HepG2 (cell line): Measurements from ENCODE around the gene TSEN54. TPM values are rescaled to one million over a fixed set of nuclear protein-coding genes. Genes with fewer than 3 reads are reported as not detected.

ENCODE experiments used
- AGO2 ChIP-seq: fragments of 200-400 bp; formaldehyde crosslinking; optimal IDR thresholded peaks from 2 replicates; pipeline ENCODE3; 2017; ENCODE audit warnings: mild to moderate bottlenecking, low read depth, low read length, moderate library complexity
- ATF5 ChIP-seq: sonication (generic); formaldehyde crosslinking; IDR thresholded peaks from 2 replicates; pipeline ENCODE4 v1.4.0; 2020; ENCODE audit warnings: mild to moderate bottlenecking, low read depth, missing genetic modification reagents
- EHMT2 ChIP-seq: fragments of 200-600 bp; sonication (generic); IDR thresholded peaks from 2 replicates; pipeline ENCODE4 v1.7.0; 2017; ENCODE audit warnings: antibody characterized with exemption, low read depth, low read length, borderline replicate concordance
- GMEB2 ChIP-seq: IDR thresholded peaks from 2 replicates; pipeline ENCODE4 v1.6.1; 2016; ENCODE audit warnings: missing biosample characterization, missing genetic modification reagents, low read depth
- HES4 ChIP-seq: sonication (generic); formaldehyde crosslinking; IDR thresholded peaks from 2 replicates; pipeline ENCODE4 v1.9.0; 2021; ENCODE audit warnings: mild to moderate bottlenecking, missing genetic modification reagents, borderline replicate concordance
- HNRNPLL ChIP-seq: fragments of 200-400 bp; formaldehyde crosslinking; IDR thresholded peaks from 2 replicates; pipeline ENCODE4 v1.6.1; 2017; ENCODE audit warnings: mild to moderate bottlenecking, low read depth, low read length; ENCODE audit not compliant: poor library complexity, severe bottlenecking
- HOXA9 ChIP-seq: sonication (generic); formaldehyde crosslinking; IDR thresholded peaks from 2 replicates; pipeline ENCODE4 v1.8.1; 2022; ENCODE audit warnings: missing genetic modification reagents, mild to moderate bottlenecking, moderate library complexity, borderline replicate concordance
- MAZ ChIP-seq, 2 experiments: sonication (generic) in 1 of 2; formaldehyde crosslinking in 1 of 2; IDR thresholded peaks; 2 replicates each; pipeline versions ENCODE4 v1.5.0 to v1.6.1; 2012 to 2020; ENCODE audit warnings: low read depth in 2 of 2, mild to moderate bottlenecking in 2 of 2, borderline replicate concordance in 1 of 2, improper control_type of control experiment in 1 of 2, low read length in 1 of 2, missing genetic modification reagents in 1 of 2, moderate library complexity in 1 of 2
- MYC ChIP-seq: sonication (generic); formaldehyde crosslinking; IDR thresholded peaks from 2 replicates; pipeline ENCODE4 v1.9.0; 2021; ENCODE audit warnings: missing genetic modification reagents, borderline replicate concordance
- NFE2L2 ChIP-seq: fragments of 150-350 bp; IDR thresholded peaks from 2 replicates; pipeline ENCODE4 v1.6.1; 2014; ENCODE audit warnings: low read length
- NFYB ChIP-seq: sonication (generic); formaldehyde crosslinking; IDR thresholded peaks from 2 replicates; pipeline ENCODE4 v1.4.0; 2020; ENCODE audit warnings: missing genetic modification reagents
- PTBP1 ChIP-seq: fragments of 200-400 bp; formaldehyde crosslinking; IDR thresholded peaks from 2 replicates; pipeline ENCODE4 v1.6.1; 2018; ENCODE audit warnings: low read length, low read depth; ENCODE audit not compliant: poor library complexity, severe bottlenecking
- SKIL ChIP-seq: sonication (generic); formaldehyde crosslinking; IDR thresholded peaks from 2 replicates; pipeline ENCODE4 v1.8.0; 2022; ENCODE audit warnings: missing genetic modification reagents, mild to moderate bottlenecking, moderate library complexity, borderline replicate concordance
- TP53 ChIP-seq: sonication (generic); formaldehyde crosslinking; conservative IDR thresholded peaks from 2 replicates; pipeline ENCODE4 v1.4.0; 2020; ENCODE audit warnings: missing genetic modification reagents
- U2AF1 ChIP-seq: fragments of 200-400 bp; formaldehyde crosslinking; optimal IDR thresholded peaks from 2 replicates; pipeline ENCODE3; 2017; ENCODE audit warnings: mild to moderate bottlenecking, low read depth, low read length
- ZBTB1 ChIP-seq: sonication (generic); formaldehyde crosslinking; IDR thresholded peaks from 2 replicates; pipeline ENCODE4 v1.4.0; 2020; ENCODE audit warnings: missing genetic modification reagents, borderline replicate concordance
- ZNF251 ChIP-seq: sonication (generic); formaldehyde crosslinking; IDR thresholded peaks from 2 replicates; pipeline ENCODE4 v1.9.0; 2021; ENCODE audit warnings: mild to moderate bottlenecking, missing genetic modification reagents
- ZNF3 ChIP-seq: IDR thresholded peaks from 2 replicates; pipeline ENCODE4 v1.7.0; 2017; ENCODE audit warnings: inconsistent platforms
- ZNF383 ChIP-seq: sonication (generic); formaldehyde crosslinking; IDR thresholded peaks from 2 replicates; pipeline ENCODE4 v1.4.0; 2020; ENCODE audit warnings: missing genetic modification reagents, mild to moderate bottlenecking, borderline replicate concordance
- ZNF446 ChIP-seq: sonication (generic); formaldehyde crosslinking; IDR thresholded peaks from 2 replicates; pipeline ENCODE4 v1.5.0; 2020; ENCODE audit warnings: mild to moderate bottlenecking, missing genetic modification reagents
- ZNF530 ChIP-seq: sonication (generic); formaldehyde crosslinking; IDR thresholded peaks from 2 replicates; pipeline ENCODE4 v1.5.0; 2020; ENCODE audit warnings: low read depth, mild to moderate bottlenecking, missing genetic modification reagents
- ZNF547 ChIP-seq: sonication (generic); formaldehyde crosslinking; IDR thresholded peaks from 2 replicates; pipeline ENCODE4 v1.5.1; 2020; ENCODE audit warnings: mild to moderate bottlenecking, missing genetic modification reagents
- ZNF556 ChIP-seq: sonication (generic); formaldehyde crosslinking; IDR thresholded peaks from 2 replicates; pipeline ENCODE4 v1.4.0; 2020; ENCODE audit warnings: mild to moderate bottlenecking, missing genetic modification reagents, borderline replicate concordance
- ZNF572 ChIP-seq: sonication (generic); formaldehyde crosslinking; IDR thresholded peaks from 2 replicates; pipeline ENCODE4 v1.5.1; 2020; ENCODE audit warnings: mild to moderate bottlenecking, missing genetic modification reagents
- ZNF577 ChIP-seq: sonication (generic); formaldehyde crosslinking; IDR thresholded peaks from 2 replicates; pipeline ENCODE4 v1.4.0; 2020; ENCODE audit warnings: mild to moderate bottlenecking, low read depth, missing genetic modification reagents, borderline replicate concordance
- ZNF792 ChIP-seq: IDR thresholded peaks from 2 replicates; pipeline ENCODE4 v1.6.1; 2016
- ZSCAN29 ChIP-seq: sonication (generic); formaldehyde crosslinking; conservative IDR thresholded peaks from 2 replicates; pipeline ENCODE4 v1.4.0; 2020; ENCODE audit warnings: mild to moderate bottlenecking, missing genetic modification reagents
- polyA plus RNA-seq, 8 experiments: library from polyadenylated mRNA; depleted of rRNA in 3 of 8; stranded (reverse) in 7 of 8; unstranded in 1 of 8; fragments of >200 nt; fragmentation: Illumina TruSeq in 4 of 8; extraction: Trizol in 4 of 8; gene quantifications; 2 replicates each; pipeline versions ENCODE4 v1.2.1 to v1.2.3, GENCODE V29; 2011 to 2016; ENCODE audit warnings: low read depth in 4 of 8, missing spikeins in 1 of 8, mixed read lengths in 1 of 8; ENCODE audit not compliant: insufficient read depth in 1 of 8
- total RNA-seq, 5 experiments: library from RNA; depleted of rRNA; stranded (reverse); fragments of >200 nt; fragmentation: Illumina TruSeq; extraction: Trizol; gene quantifications; 2 replicates each; pipeline ENCODE4 v1.2.3, GENCODE V29; 2016; ENCODE audit warnings: low read depth in 1 of 5

Gene TSEN54
- total and polyA plus RNA-seq, 2 of the 13 experiments (the other 11 are each of a cell fraction or from before 2014, with no cell fraction given) = 62.9 to 63.3 TPM

- TF ChIP-seq ZNF556 (CRISPR knock-in tag) (no peak), HES4 (CRISPR knock-in tag) (no peak), ZNF547 (CRISPR knock-in tag) (no peak), ZSCAN29 (CRISPR knock-in tag) (no peak), HNRNPLL (no peak), U2AF1 (no peak), SKIL (CRISPR knock-in tag) (no peak), HOXA9 (CRISPR knock-in tag) (no peak), ZNF383 (CRISPR knock-in tag) (no peak), ZNF3 (CRISPR knock-in tag) (no peak), GMEB2 (CRISPR knock-in tag) (no peak), EHMT2 (no peak), PTBP1 (no peak), MYC (CRISPR knock-in tag) (0 out of 2 replicates have a peak, but pooled peaks have one; percentile 29), NFE2L2 (no peak), ZNF530 (CRISPR knock-in tag) (no peak), ZNF251 (CRISPR knock-in tag) (no peak), MAZ (IDR thresholded peaks at IDR 0.05; ENCODE audit: borderline replicate concordance, low read depth, low read length) (no peak), MAZ (CRISPR knock-in tag; IDR thresholded peaks at IDR 0.05; ENCODE audit: low read depth) (no peak), ZBTB1 (CRISPR knock-in tag) (no peak), ZNF792 (no peak), TP53 (CRISPR knock-in tag) (no peak), ATF5 (CRISPR knock-in tag) (no peak), NFYB (no peak), ZNF446 (CRISPR knock-in tag) (no peak), AGO2 (peak; percentile 69), ZNF572 (peak; percentile 68; the same call in 1 of the 2 replicates), ZNF577 (CRISPR knock-in tag) (no peak)
Observed at GRCh38 chr17:75539967-75540729, 23.8 kb downstream of the TSEN54 start (continued).
